ENCODE results near the gene RAB8A.

DNA sequence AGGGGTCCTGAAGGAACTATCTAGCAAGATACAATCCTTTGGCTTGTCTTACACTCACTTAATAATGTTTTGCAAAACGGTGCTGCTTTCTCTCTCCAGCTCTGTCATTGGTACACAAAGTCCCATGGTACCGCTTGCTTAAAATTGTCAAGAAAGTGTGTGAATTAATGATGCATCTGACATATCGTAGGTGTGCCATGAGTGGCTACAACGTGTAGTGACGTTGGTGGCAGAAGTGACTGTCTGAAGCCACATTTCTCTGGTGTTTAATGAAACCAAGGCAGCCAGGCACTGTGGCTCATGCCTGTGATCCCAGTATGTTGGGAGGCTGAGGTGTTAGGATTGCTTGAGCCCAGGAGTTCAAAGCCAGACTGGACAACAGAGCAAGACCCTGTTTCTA is 34.4 kb downstream of the RAB8A start:
- TF ChIP-seq CTCF (IDR thresholded peaks at IDR 0.05) (no peak), POLR2A (IDR thresholded peaks at IDR 0.05) (no peak)

All from thyroid gland (tissue), 4 donors.